Measurements from ENCODE around the gene C3orf20.

DNA sequence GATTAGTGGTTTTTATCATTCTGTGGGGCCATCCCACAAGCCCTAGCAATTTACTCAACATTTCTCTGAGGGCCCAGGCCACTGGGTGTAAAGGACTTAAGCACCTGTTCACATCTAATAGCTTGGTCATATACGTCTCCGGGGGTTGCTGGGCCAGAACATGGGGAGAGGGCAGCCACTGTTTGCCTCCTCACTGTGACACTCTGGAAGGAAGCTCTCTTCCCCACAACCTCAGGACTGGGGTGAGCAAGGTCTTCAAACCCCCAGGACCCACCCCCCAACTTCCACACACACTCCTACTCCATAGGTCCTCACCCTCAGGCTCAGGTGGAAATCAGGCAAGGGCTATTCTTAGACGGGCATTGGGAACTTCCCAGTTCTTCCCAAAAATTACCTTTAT is 28.9 kb downstream of the C3orf20 start:
- TF ChIP-seq GATA2 (IDR thresholded peaks at IDR 0.05; ENCODE audit: low read depth, low read length): no peak
- no peak for TF ChIP-seq GATA3 (IDR thresholded peaks at IDR 0.05; ENCODE audit: low read depth, low read length)
